GM12878 (cell line): ENCODE results near the gene NRXN3. TPM values are rescaled to one million over a fixed set of nuclear protein-coding genes. Genes with fewer than 3 reads are reported as not detected.

Experiments used
- ATAC-seq: fragments of 200-7000 bp; cut with Tn5 transposase; 3 replicates; pipeline ENCODE4 v1.9.1; 2020; ENCODE audit warnings: mild to moderate bottlenecking, moderate library complexity
- BruUV-seq: library from RNA; stranded (reverse); fragments of 400-500 nt; replicated peaks from 2 replicates; lab custom pipeline; 2021; lab: Mats Ljungman, UMichigan
- CTCF ChIA-PET: fragments of 300-600 bp; sonication (Branson Sonifier 250); formaldehyde crosslinking; extraction: SDS; loops from one replicate; lab custom pipeline; 2021; ENCODE audit warnings: inconsistent platforms; lab: Yijun Ruan, JAX
- POLR2A ChIA-PET: fragments of 350-600 bp; formaldehyde crosslinking; extraction: SDS; loops from one replicate; lab custom pipeline; 2021; ENCODE audit warnings: inconsistent platforms; lab: Charles Lee
- RAD21 ChIA-PET: fragments of 300-600 bp; sonication (Branson Sonifier 250); formaldehyde crosslinking; loops from one replicate; lab custom pipeline; 2023; ENCODE audit warnings: antibody characterized with exemption; ENCODE audit not compliant: unreplicated experiment; lab: Charles Lee
- SMC1A ChIA-PET: fragments of 300-600 bp; sonication (Branson Sonifier 250); formaldehyde crosslinking; loops from one replicate; lab custom pipeline; 2023; ENCODE audit not compliant: unreplicated experiment, uncharacterized antibody; lab: Charles Lee
- DNase-seq: peaks from one replicate; pipeline ENCODE4 v3.0.0-alpha.2; 2011; ENCODE audit warnings: low read depth, low spot score
- FAIRE-seq: peaks from 3 replicates; lab custom pipeline; 2011; peaks lifted over from hg19 to GRCh38; lab: Jason Lieb, UNC
- H2AFZ ChIP-seq: 2 replicates; pipeline ENCODE4 v1.6.0; 2011; ENCODE audit warnings: low read depth, low read length, control low read depth; ENCODE audit not compliant: control insufficient read depth
- H3K27ac ChIP-seq: 2 replicates; pipeline ENCODE4 v1.5.1; 2011; ENCODE audit warnings: control low read depth; ENCODE audit not compliant: control insufficient read depth, insufficient read depth
- H3K27me3 ChIP-seq, 2 experiments: replicated peaks in 1 of 2; 2 replicates each; pipeline versions ENCODE4 v1.6.0 to v1.6.1; 2011; ENCODE audit warnings: low read length in 1 of 2; ENCODE audit not compliant: control insufficient read depth in 2 of 2, insufficient read depth in 2 of 2
- H3K36me3 ChIP-seq, 2 experiments: 2 replicates each; pipeline ENCODE4 v1.5.1; 2011; ENCODE audit warnings: low read length in 1 of 2; ENCODE audit not compliant: control insufficient read depth in 2 of 2, insufficient read depth in 2 of 2
- H3K4me1 ChIP-seq: 2 replicates; pipeline ENCODE4 v1.6.1; 2011; ENCODE audit warnings: mild to moderate bottlenecking, low read length, moderate library complexity, mixed read lengths; ENCODE audit not compliant: control insufficient read depth, insufficient read depth
- H3K4me2 ChIP-seq: 2 replicates; pipeline ENCODE4 v1.6.0; 2011; ENCODE audit warnings: control low read depth; ENCODE audit not compliant: control insufficient read depth, insufficient read depth
- H3K4me3 ChIP-seq: fragments of 200-600 bp; sonication (generic); 2 replicates; pipeline ENCODE4 v1.5.1; 2016
- H3K79me2 ChIP-seq: 2 replicates; pipeline ENCODE4 v1.6.0; 2011; ENCODE audit warnings: low read length; ENCODE audit not compliant: control insufficient read depth, insufficient read depth
- H3K9ac ChIP-seq: 2 replicates; pipeline ENCODE4 v1.8.0; 2011; ENCODE audit warnings: low read length, control low read depth, mixed read lengths; ENCODE audit not compliant: control insufficient read depth, insufficient read depth
- H3K9me3 ChIP-seq: replicated peaks from 3 replicates; pipeline ENCODE4 v1.5.1; 2011; ENCODE audit warnings: mild to moderate bottlenecking, low read length; ENCODE audit not compliant: control insufficient read depth, insufficient read depth
- H4K20me1 ChIP-seq: 2 replicates; pipeline ENCODE4 v1.6.0; 2011; ENCODE audit not compliant: control insufficient read depth, insufficient read depth
- ATF2 ChIP-seq: IDR thresholded peaks from 2 replicates; pipeline ENCODE4 v1.6.1; 2012; ENCODE audit warnings: low read length, inconsistent platforms
- ATF7 ChIP-seq: fragments of 450-650 bp; IDR thresholded peaks from 2 replicates; pipeline ENCODE4 v1.6.1; 2016; ENCODE audit warnings: low read depth, mild to moderate bottlenecking
- BACH1 ChIP-seq: fragments of 450-650 bp; IDR thresholded peaks from 2 replicates; pipeline ENCODE4 v1.6.1; 2017; ENCODE audit warnings: mild to moderate bottlenecking, borderline replicate concordance
- BRCA1 ChIP-seq: IDR thresholded peaks from 2 replicates; pipeline ENCODE4 v1.6.1; 2011; ENCODE audit warnings: low read depth, low read length, improper control_type of control experiment
- CBX3 ChIP-seq: fragments of 200-600 bp; sonication (generic); IDR thresholded peaks from 2 replicates; pipeline ENCODE4 v1.6.1; 2016; ENCODE audit warnings: low read depth, borderline replicate concordance
- CHD4 ChIP-seq: fragments of 200-600 bp; sonication (generic); IDR thresholded peaks from 2 replicates; pipeline ENCODE4 v1.6.1; 2016; ENCODE audit warnings: mild to moderate bottlenecking
- CTCF ChIP-seq, 3 experiments: IDR thresholded peaks in 2 of 3; conservative IDR thresholded peaks in 1 of 3; 2 replicates each; pipeline ENCODE4 v1.5.1; 2011; ENCODE audit warnings: low read depth in 3 of 3, low read length in 3 of 3, mild to moderate bottlenecking in 3 of 3, control low read depth in 2 of 3, moderate library complexity in 2 of 3, inconsistent platforms in 1 of 3, mixed read lengths in 1 of 3; ENCODE audit not compliant: control insufficient read depth in 2 of 3, insufficient read depth in 1 of 3; ENCODE audit errors: extremely low read depth in 1 of 3
- DPF2 ChIP-seq: fragments of 450-650 bp; IDR thresholded peaks from 2 replicates; pipeline ENCODE4 v1.6.1; 2017; ENCODE audit warnings: mild to moderate bottlenecking
- E4F1 ChIP-seq: fragments of 450-650 bp; IDR thresholded peaks from 2 replicates; pipeline ENCODE4 v1.6.1; 2018; ENCODE audit warnings: borderline replicate concordance, mild to moderate bottlenecking; ENCODE audit not compliant: partially characterized antibody
- EGR1 ChIP-seq, 2 experiments: IDR thresholded peaks; 1 replicate in 1 of 2; 2 replicates in 1 of 2; pipeline ENCODE4 v1.6.1; 2011 to 2012; ENCODE audit warnings: low read depth in 2 of 2, low read length in 2 of 2, borderline replicate concordance in 1 of 2, mild to moderate bottlenecking in 1 of 2, moderate library complexity in 1 of 2
- FOXM1 ChIP-seq: IDR thresholded peaks from 2 replicates; pipeline ENCODE4 v1.6.1; 2012; ENCODE audit warnings: low read depth, mild to moderate bottlenecking, inconsistent platforms, low read length, moderate library complexity
- NFIC ChIP-seq: IDR thresholded peaks from 2 replicates; pipeline ENCODE4 v1.6.1; 2012; ENCODE audit warnings: low read depth, mild to moderate bottlenecking, inconsistent platforms, low read length, moderate library complexity
- NFYB ChIP-seq: IDR thresholded peaks from 2 replicates; pipeline ENCODE4 v1.6.1; 2011; ENCODE audit warnings: low read depth, mild to moderate bottlenecking, low read length, improper control_type of control experiment, moderate library complexity; ENCODE audit not compliant: insufficient read depth
- NR2F1 ChIP-seq: fragments of 450-650 bp; conservative IDR thresholded peaks from 2 replicates; pipeline ENCODE4 v1.6.1; 2017; ENCODE audit warnings: mild to moderate bottlenecking
- POLR2A ChIP-seq: IDR thresholded peaks from 2 replicates; pipeline ENCODE4 v1.6.1; 2011; ENCODE audit warnings: low read depth, mild to moderate bottlenecking, low read length
- RELA ChIP-seq: fragments of 450-650 bp; IDR thresholded peaks from 2 replicates; pipeline ENCODE4 v1.8.0; 2014; ENCODE audit warnings: borderline replicate concordance; ENCODE audit not compliant: partially characterized antibody
- TAF1 ChIP-seq: IDR thresholded peaks from 2 replicates; pipeline ENCODE4 v1.6.1; 2011; ENCODE audit warnings: mild to moderate bottlenecking, low read depth, low read length, borderline replicate concordance
- TBL1XR1 ChIP-seq: IDR thresholded peaks from 2 replicates; pipeline ENCODE4 v1.6.1; 2012; ENCODE audit warnings: low read depth, low read length, improper control_type of control experiment
- TCF3 ChIP-seq: IDR thresholded peaks from 2 replicates; pipeline ENCODE4 v1.6.1; 2012; ENCODE audit warnings: low read depth, mild to moderate bottlenecking, low read length, borderline replicate concordance; ENCODE audit not compliant: insufficient read depth
- WGBS: methylation state at CpG from one replicate; pipeline ENCODE4 v1.1.6; 2016; ENCODE audit warnings: low lambda C conversion rate; ENCODE audit not compliant: insufficient replicate concordance, insufficient coverage; ENCODE audit errors: missing lambda C conversion rate; 5-methylcytosine and 5-hydroxymethylcytosine counted together
- in situ Hi-C: fragments of 300-500 bp; cut with MboI; formaldehyde crosslinking; loops from 9 replicates; pipeline ENCODE4 v1.14.3; 2018; ENCODE audit warnings: mixed read lengths
- intact Hi-C: fragments of 100-400 bp; cut with micrococcal nuclease; formaldehyde crosslinking; loops from one replicate; pipeline ENCODE4 v1.14.2; 2022; ENCODE audit not compliant: unreplicated experiment
- polyA plus RNA-seq, 11 experiments: library from polyadenylated mRNA; depleted of rRNA in 4 of 11; unstranded in 6 of 11; stranded (reverse) in 5 of 11; fragments of >200 nt; fragmentation: Nextera tagmentation in 4 of 11; fragmentation: Illumina TruSeq in 1 of 11; extraction: Ambion mirVana in 4 of 11; extraction: Trizol in 1 of 11; gene quantifications; 1 replicate in 1 of 11; 2 replicates in 10 of 11; pipeline versions ENCODE4 v1.2.1 to v1.2.3, GENCODE V29; 2011 to 2016; ENCODE audit warnings: inconsistent platforms in 2 of 11, missing spikeins in 2 of 11, low read depth in 1 of 11
- total RNA-seq, 4 experiments: library from RNA; depleted of rRNA in 3 of 4; stranded (reverse); fragments of >200 nt in 3 of 4; fragmentation: Illumina TruSeq in 1 of 4; extraction: Trizol in 1 of 4; gene quantifications; 2 replicates each; pipeline versions ENCODE4 v1.2.1 to v1.2.3, GENCODE V29; 2013 to 2021

Gene NRXN3
- total and polyA plus RNA-seq, 10 of the 15 experiments (the other 5 are each of a cell fraction or from before 2014, with no cell fraction given) = 0.52 to 3.3 (median 1.4) TPM

- ChIA-PET CTCF (interaction anchor here (0.7 kb wide), 1 partner anchor 18 kb away, joined by 3 read pairs; no protein-coding TSS in a partner anchor), POLR2A (no interaction called here), RAD21 (no interaction called here), SMC1A (interaction anchor here (0.6 kb wide), 1 partner anchor 14 kb away, joined by 3 read pairs; no protein-coding TSS in a partner anchor)
- H3K9me3 ChIP-seq = no peaks in the 10 kb centered on the region
- 50% methylated on average over 3 of the region's 3 CpGs for WGBS
- FAIRE-seq (no peak), DNase-seq (no peak), ATAC-seq (no peak)
- no peaks in the 10 kb centered on the region for H3K36me3 ChIP-seq
- no peaks in the 10 kb centered on the region for H3K4me1 ChIP-seq
- no peak overlapping the region for H3K4me2 ChIP-seq
- intact Hi-C loops = no loop called here
- H4K20me1 ChIP-seq = no peaks in the 10 kb centered on the region
- no peak overlapping the region for H3K27ac ChIP-seq
- H3K9ac ChIP-seq = no peak overlapping the region
- in situ Hi-C loops = no loop called here
- no TSS peak for BruUV-seq
- H2AFZ ChIP-seq = no peak overlapping the region
- no peak overlapping the region for H3K4me3 ChIP-seq
- no peaks in the 10 kb centered on the region for H3K79me2 ChIP-seq
- peaks cover 0 to 2% of the 10 kb centered on the region in 2 experiments; a peak in 1 of 4 replicates for H3K27me3 ChIP-seq
- TF ChIP-seq CHD4 (no peak), BRCA1 (no peak), TAF1 (no peak), BACH1 (no peak), CTCF (IDR thresholded peaks at IDR 0.05 in 2 of 3, conservative IDR thresholded peaks at IDR 0.05 in 1 of 3; ENCODE audit: control insufficient read depth in 2 of 3, extremely low read depth in 1 of 3, insufficient read depth in 1 of 3, low read depth in 3 of 3, low read length in 3 of 3) (no peak), RELA (no peak), EGR1 (IDR thresholded peaks at IDR 0.05; ENCODE audit: borderline replicate concordance in 1 of 2, low read depth in 2 of 2, low read length in 2 of 2) (no peak), TBL1XR1 (no peak), FOXM1 (no peak), CBX3 (no peak), DPF2 (no peak), POLR2A (no peak), NFYB (no peak), TCF3 (no peak), ATF2 (no peak), NR2F1 (no peak), ATF7 (no peak), E4F1 (no peak), NFIC (no peak)
Observed at GRCh38 chr14:78253986-78254385, 83.8 kb downstream of the NRXN3 start.
